Endometrium (tissue), 2 donors: Measurements from ENCODE around the gene ZDHHC4.

ENCODE experiments used
- FAIRE-seq: peaks from 2 replicates; lab custom pipeline; 2012; peaks lifted over from hg19 to GRCh38; lab: Jason Lieb, UNC
- donor health status: control.
- donor health status: control.

The ZDHHC4 gene

DNA sequence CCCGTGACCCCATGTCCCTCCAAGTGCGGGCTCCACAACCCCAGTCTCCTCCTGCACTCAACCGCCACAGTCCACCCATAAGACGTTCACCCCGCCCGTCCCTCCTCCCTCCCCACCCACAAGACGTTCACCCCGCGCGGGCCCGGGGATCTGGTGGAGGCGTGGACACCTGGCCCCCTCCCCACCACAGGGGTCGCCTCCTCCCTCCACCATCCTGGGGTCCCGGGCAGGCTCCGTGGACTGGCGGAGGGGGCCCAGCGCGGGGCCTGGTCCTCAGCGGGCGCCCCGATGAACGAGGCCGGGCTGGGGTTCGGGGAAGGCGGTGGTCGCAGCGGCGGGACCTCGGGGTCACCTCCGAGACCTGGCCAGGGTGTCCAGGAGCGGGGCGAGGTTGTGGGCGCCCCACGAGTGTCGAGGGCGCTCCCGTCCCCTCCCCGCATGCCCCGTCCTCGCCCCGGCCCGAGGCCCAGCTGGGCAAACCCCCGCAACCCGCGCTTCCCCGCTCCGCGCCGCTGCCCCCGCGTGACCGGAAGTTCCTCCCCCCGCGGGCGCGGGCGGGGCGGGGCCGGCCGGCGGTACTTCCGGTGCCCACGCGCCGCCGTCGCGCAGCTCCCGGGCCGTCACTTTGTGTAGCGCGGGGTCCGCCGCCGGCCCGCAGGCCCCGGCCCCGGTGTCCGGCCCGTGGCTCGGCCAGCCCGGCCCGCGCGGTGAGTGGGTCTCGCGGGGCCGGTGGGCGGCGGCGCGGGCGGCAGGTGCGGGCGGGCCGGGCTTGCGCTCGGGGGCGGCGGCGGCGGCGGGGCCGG is 59.7 kb downstream of the ZDHHC4 start, which contains the start of gene ZNF316:
ZNF316 (plus strand) TSS at position 578 of the 803 bp plus-strand sequence. CDS start 5,092 bp downstream, outside the sequence.
- no peak for FAIRE-seq

DNA sequence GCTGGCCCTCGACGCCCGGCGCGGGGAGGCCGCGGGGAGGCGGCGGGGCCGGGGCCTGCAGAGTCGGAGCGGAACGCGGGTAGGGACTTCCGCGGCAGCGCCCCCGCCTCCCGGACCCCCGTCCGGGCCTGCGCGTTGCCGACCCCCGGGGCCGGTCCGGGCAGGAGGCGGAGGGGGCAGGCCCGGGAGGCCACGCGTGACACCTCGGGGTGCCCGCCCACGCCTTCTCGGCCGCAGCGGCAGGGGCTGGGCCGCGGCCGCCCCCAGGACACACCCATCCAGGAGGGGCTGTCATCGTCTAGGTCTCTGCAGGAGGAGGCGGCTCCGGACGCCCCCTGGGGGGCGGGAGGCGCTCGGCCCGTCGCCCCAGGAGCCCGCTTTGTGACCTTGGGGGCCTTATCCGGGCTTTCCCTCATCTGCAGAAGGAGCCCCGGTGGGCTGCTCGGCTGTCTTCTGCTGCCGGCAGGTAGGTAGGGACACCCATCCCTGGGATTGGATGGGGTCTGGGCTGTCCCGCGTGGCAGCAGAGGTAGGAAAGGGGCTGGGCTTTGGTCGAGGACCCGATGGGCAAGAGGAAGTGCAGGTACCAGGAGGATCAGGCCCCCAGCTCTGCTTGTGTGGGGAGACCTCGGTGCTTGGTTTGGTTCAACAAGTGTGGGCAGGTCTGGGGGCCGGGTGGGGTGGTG is 60.4 kb downstream of the ZDHHC4 start:
- no peak for FAIRE-seq
